Measurements from ENCODE around the gene COL18A1.
A peak's percentile ranks its signal among the peaks of the same experiment; 100 is the strongest.

The COL18A1 gene

GRCh38 chr21:45403133-45403824, 1.7 kb upstream of the COL18A1 start:
- DNase-seq: no peak

- no peak for DNase-seq
These were observed 888 bp upstream of the COL18A1 start for GRCh38 chr21:45403825-45404729.

- DNase-seq: no peak
These were observed 380 bp downstream of the COL18A1 start for GRCh38 chr21:45405271-45405818.

GRCh38 chr21:45405819-45406762, 1.1 kb downstream of the COL18A1 start:
- DNase-seq: peak in 1 of 6 experiments; percentile 6

- no peak for DNase-seq
These were observed 2.0 kb downstream of the COL18A1 start for GRCh38 chr21:45406801-45407628.

GRCh38 chr21:45407629-45408247, 2.8 kb downstream of the COL18A1 start:
- no peak for DNase-seq

- DNase-seq: no peak
These were observed 3.4 kb downstream of the COL18A1 start for GRCh38 chr21:45408271-45408791.

- no peak for DNase-seq
These were observed 3.9 kb downstream of the COL18A1 start for GRCh38 chr21:45408801-45409261.

- no peak for DNase-seq
These were observed 4.6 kb downstream of the COL18A1 start for GRCh38 chr21:45409466-45410150.

GRCh38 chr21:45410151-45410864, 5.3 kb downstream of the COL18A1 start:
- no peak for DNase-seq

- no peak for DNase-seq
These were observed 6.2 kb downstream of the COL18A1 start for GRCh38 chr21:45410865-45411809.

- no peak for DNase-seq
These were observed 6.8 kb downstream of the COL18A1 start for GRCh38 chr21:45411810-45412206.

- DNase-seq: no peak
These were observed 7.5 kb downstream of the COL18A1 start for GRCh38 chr21:45412491-45412890.

- DNase-seq: no peak
These were observed 8.1 kb downstream of the COL18A1 start for GRCh38 chr21:45412909-45413611.

GRCh38 chr21:45413922-45414321, 9.0 kb downstream of the COL18A1 start:
- no peak for DNase-seq

GRCh38 chr21:45414396-45415187, 9.6 kb downstream of the COL18A1 start:
- no peak for DNase-seq
